Epithelial cell of esophagus (primary cell): ENCODE measurements around the gene EMC7.

ENCODE experiments used
- DNase-seq: peaks from one replicate; pipeline ENCODE4 v3.0.0; 2010; ENCODE audit warnings: low read depth
- H3K4me3 ChIP-seq: 2 replicates; pipeline ENCODE4 v1.5.1; 2011; ENCODE audit warnings: mild to moderate bottlenecking, low read length, control low read depth
- TF ChIP-seq, protein P1 (sequence below): IDR thresholded peaks from 2 replicates; pipeline ENCODE4 v1.5.1; 2011; ENCODE audit warnings: low read depth, mild to moderate bottlenecking, low read length, control low read depth, inconsistent platforms; ENCODE audit not compliant: insufficient read depth; ENCODE audit errors: missing control alignments

Gene EMC7

DNA sequence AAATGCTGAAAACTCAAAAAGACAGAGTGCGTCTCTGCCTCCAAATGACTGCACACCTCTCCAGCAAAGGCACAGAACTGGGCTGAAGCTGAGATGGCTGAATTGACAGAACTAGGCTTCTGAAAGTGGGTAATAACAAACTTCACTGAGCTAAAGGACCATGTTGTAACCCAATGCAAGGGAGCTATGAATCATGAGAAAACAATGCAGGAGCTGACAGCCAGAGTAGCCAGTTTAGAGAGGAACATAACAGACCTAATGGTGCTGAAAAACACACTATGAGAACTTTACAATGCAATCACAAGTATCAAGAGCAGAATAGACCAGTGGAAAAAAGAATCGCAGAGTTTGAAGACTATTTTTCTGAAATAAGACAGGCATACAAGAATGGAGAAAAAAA is 52.5 kb downstream of the EMC7 start:
- no peak overlapping the region for H3K4me3 ChIP-seq
- TF ChIP-seq, protein P1, sequence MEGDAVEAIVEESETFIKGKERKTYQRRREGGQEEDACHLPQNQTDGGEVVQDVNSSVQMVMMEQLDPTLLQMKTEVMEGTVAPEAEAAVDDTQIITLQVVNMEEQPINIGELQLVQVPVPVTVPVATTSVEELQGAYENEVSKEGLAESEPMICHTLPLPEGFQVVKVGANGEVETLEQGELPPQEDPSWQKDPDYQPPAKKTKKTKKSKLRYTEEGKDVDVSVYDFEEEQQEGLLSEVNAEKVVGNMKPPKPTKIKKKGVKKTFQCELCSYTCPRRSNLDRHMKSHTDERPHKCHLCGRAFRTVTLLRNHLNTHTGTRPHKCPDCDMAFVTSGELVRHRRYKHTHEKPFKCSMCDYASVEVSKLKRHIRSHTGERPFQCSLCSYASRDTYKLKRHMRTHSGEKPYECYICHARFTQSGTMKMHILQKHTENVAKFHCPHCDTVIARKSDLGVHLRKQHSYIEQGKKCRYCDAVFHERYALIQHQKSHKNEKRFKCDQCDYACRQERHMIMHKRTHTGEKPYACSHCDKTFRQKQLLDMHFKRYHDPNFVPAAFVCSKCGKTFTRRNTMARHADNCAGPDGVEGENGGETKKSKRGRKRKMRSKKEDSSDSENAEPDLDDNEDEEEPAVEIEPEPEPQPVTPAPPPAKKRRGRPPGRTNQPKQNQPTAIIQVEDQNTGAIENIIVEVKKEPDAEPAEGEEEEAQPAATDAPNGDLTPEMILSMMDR, result no peak
- DNase-seq, result peak; percentile 78

DNA sequence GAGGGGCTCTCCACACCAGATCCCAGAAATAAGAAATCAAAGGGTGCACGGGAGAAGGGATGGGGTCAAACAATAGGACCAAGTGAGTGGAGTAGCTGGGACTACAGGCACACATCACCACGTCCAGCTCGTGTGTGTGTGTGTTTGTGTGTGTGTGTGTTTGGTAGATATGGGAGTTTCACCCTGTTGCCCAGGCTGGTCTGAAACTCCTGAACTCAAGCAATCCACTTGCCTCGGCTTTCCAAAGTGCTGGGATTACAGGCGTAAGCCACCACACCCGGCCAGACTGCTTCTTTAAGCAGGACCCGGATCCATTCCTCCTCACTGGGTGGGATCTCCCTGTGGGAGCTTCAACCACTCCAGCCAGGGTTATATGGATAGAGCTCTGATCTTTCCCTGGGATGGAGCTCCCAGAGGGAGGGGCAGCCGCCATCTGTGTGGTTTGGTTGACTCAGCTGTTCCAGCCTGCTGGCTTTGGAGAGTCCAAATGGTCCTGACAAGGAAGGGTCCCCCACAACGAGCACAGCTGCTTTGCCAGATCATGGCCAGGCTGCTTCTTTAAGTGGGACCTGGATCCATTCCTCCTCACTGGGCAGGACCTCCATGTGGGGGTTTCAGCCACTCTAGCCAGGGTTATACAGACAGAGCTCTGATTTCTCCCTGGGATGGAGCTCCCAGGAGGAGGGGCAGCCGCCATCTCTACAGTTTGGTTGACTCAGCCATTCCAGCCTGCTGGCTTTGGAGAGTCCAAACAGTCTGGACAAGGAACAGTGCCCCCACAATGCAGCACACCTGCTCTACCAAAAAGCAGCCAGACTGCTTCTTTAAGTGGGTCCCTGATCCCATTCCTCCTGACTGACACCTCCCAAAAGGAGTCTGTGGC is 53.5 kb downstream of the EMC7 start:
- no peak for DNase-seq
- TF ChIP-seq, protein P1, result no peak
- H3K4me3 ChIP-seq, result no peak overlapping the region

DNA sequence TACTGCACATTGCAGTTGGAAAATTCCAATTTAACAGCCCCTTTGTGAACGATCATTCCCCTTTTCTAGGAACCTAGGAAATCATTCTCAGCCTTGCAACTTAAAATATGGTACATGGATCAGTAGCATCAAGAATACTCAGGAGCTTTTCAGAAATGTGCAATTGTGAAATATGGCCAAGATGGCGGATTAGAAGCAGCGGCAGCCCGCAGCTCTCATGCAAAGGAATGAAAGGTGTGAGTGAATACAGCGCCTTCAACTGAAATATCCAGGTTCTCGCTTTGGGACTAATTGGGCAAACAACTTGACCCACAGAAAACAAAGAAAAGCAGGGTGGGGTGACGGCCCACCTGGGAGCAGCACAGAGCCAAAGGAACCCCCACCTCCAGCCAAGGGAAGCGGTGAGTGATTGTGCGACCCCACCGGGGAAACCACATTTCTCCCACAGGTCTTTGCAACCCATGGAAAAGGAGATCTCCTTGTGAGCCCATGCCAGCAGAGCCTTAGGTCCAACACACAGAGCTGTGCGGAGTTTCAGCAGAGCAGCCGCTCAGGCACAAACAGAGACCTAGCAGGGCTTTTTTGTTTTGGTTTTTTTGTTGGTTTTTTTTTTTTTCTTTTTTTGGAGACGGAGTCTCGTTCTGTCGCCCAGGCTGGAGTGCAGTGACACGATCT is 55.1 kb downstream of the EMC7 start:
- DNase-seq, result no peak
- no peak overlapping the region for H3K4me3 ChIP-seq
- TF ChIP-seq, protein P1, result no peak

DNA sequence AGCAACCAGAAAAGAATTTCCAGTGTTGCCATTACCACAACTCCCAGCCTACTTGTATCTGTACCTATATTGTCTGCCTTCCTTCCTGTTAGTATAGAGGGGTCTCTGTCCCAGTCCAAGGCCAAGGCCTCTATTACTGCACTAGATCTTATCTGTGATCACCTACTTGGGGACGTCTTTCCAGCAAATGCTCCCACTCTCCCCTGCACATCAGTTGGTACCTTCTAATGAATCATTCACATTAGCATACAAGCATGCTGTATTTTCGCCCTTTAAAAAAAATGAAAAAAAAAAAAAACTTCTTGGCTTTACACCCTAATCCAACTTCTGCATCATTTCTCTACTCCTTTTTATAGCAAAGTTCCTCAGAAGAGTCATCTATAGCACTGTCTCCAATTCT is 57.8 kb downstream of the EMC7 start:
- TF ChIP-seq, protein P1, result no peak
- H3K4me3 ChIP-seq, result no peak overlapping the region
- no peak for DNase-seq

- no peak for DNase-seq
- TF ChIP-seq, protein P1, result no peak
- no peak overlapping the region for H3K4me3 ChIP-seq
These were observed 58.3 kb downstream of the EMC7 start for GRCh38 chr15:34043391-34043790.

- DNase-seq, result no peak
- H3K4me3 ChIP-seq, result no peak overlapping the region
- TF ChIP-seq, protein P1, result no peak
These were observed 61.9 kb downstream of the EMC7 start for GRCh38 chr15:34039790-34040113.
